ENCODE results near the gene MMRN2. TPM values are rescaled to one million over a fixed set of nuclear protein-coding genes. Genes with fewer than 3 reads are reported as not detected.
A peak's percentile ranks its signal among the peaks of the same experiment; 100 is the strongest.

MMRN2 gene
- total RNA-seq, 2 donors from 2014 or later, result 57.0 to 81.3 TPM

DNA sequence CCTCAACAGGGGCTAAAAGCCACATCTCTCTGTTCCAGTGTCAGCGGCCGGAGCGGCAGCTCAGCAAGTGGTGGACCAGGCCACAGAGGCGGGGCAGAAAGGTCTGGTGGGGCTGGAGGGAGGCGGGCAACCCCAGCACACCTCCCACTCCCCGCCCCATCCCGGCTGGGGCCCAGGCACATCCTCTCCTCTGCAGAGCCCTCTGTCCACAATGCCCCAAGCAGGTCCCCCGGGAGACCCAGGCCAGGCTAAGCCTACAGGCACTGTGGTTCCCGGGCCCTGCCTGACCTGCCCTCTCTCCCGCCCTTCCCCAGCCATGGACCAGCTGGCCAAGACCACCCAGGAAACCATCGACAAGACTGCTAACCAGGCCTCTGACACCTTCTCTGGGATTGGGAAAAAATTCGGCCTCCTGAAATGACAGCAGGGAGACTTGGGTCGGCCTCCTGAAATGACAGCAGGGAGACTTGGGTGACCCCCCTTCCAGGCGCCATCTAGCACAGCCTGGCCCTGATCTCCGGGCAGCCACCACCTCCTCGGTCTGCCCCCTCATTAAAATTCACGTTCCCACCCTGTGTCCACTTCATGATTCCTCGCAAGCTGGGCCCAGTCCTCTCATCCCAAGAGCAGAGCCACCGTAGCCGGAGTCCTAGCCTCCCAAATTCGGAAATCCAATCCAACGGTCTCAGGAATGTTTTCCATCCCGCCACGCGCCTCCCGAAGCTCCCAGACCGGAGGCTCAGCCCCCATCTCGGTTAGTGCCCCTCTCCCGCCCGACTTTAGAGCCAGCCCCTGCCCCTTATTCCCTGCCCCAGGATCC is 13.0 kb upstream of the MMRN2 start:
- H3K27me3 ChIP-seq, result no peaks in the 10 kb centered on the region
- H3K9me3 ChIP-seq, result no peaks in the 10 kb centered on the region
- peak; percentile 89 for DNase-seq (ENCODE audit: low spot score)
- H3K4me3 ChIP-seq, result peak overlapping the region; percentile 60 to 61
- no peaks in the 10 kb centered on the region for H3K36me3 ChIP-seq
- peaks cover 0 to 59% of the 10 kb centered on the region in 2 donors for H3K4me1 ChIP-seq
- peak overlapping the region; percentile 95 to 98 for H3K27ac ChIP-seq
- TF ChIP-seq, protein P1, sequence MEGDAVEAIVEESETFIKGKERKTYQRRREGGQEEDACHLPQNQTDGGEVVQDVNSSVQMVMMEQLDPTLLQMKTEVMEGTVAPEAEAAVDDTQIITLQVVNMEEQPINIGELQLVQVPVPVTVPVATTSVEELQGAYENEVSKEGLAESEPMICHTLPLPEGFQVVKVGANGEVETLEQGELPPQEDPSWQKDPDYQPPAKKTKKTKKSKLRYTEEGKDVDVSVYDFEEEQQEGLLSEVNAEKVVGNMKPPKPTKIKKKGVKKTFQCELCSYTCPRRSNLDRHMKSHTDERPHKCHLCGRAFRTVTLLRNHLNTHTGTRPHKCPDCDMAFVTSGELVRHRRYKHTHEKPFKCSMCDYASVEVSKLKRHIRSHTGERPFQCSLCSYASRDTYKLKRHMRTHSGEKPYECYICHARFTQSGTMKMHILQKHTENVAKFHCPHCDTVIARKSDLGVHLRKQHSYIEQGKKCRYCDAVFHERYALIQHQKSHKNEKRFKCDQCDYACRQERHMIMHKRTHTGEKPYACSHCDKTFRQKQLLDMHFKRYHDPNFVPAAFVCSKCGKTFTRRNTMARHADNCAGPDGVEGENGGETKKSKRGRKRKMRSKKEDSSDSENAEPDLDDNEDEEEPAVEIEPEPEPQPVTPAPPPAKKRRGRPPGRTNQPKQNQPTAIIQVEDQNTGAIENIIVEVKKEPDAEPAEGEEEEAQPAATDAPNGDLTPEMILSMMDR (IDR thresholded peaks at IDR 0.05), result no peak

GRCh38 chr10:86969421-86970041 is 12.1 kb upstream of the MMRN2 start:
- TF ChIP-seq, protein P1 (IDR thresholded peaks at IDR 0.05), result no peak
- Histone ChIP-seq H3K27ac (peak overlapping the region; percentile 95 to 98), H3K9me3 (no peaks in the 10 kb centered on the region), H3K4me1 (peaks cover 0 to 60% of the 10 kb centered on the region in 2 donors), H3K36me3 (no peaks in the 10 kb centered on the region), H3K27me3 (no peaks in the 10 kb centered on the region), H3K4me3 (peak overlapping the region; percentile 60 to 61)
- DNase-seq (ENCODE audit: low spot score), result no peak

DNA sequence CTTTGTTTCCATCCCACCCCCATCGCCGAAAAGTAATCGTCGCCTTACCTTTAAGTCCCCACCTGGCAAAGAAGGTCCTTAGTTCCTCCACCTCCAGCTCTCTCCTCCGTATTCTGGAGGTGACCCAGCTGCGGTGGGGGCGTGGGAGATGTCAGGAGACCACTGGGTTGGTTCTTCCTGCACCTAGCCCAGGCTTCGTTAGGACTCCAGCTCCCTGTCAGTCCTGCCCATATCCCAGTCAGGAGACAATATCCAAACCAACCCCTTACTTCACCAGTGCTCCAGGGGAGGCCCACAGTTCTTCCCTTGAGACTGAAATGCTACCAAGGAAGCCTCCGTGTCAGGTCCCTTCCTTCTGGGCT is 11.6 kb upstream of the MMRN2 start:
- H3K4me3 ChIP-seq, result peak overlapping the region; percentile 60 to 61
- no peaks in the 10 kb centered on the region for H3K9me3 ChIP-seq
- peaks cover 0 to 65% of the 10 kb centered on the region in 2 donors for H3K4me1 ChIP-seq
- no peaks in the 10 kb centered on the region for H3K27me3 ChIP-seq
- no peaks in the 10 kb centered on the region for H3K36me3 ChIP-seq
- TF ChIP-seq, protein P1 (IDR thresholded peaks at IDR 0.05), result no peak
- H3K27ac ChIP-seq, result peak overlapping the region; percentile 95 to 98
- peak; percentile 59 for DNase-seq (ENCODE audit: low spot score)

DNA sequence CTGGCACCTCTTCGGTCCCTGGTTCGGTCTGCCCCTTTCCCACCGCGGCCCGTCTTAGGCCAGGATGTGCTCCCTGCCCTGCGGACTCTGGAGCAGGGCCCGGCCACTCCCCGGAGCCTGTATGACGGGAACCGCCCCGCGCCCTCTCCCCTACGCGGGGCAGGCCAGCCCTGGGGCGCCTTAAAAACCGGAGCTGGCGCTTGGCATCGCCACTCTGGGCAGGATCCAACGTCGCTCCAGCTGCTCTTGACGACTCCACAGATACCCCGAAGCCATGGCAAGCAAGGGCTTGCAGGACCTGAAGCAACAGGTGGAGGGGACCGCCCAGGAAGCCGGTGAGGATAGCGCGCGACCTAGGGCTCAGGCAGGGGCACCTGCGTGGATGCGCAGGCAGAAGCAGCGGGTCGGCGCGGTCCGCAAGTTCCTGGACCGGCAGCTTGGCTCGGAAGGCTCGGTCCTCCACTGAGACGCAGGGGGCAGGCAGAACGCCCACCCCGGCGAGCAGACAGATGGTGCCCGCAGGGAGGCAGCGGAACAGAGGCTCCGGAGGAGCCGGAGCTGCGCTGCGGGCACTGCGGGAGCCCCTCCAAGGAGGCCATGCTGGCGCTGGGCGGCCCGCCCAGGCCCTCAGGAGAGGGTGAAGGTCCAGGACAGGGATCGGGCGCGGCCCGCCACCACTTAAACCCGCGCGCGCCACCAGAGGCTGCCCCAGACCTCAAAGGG is 11.0 kb upstream of the MMRN2 start, which contains the start of gene ADIRF:
TSS of gene ADIRF (plus strand) at position 212 of the 723 bp plus-strand sequence. CDS start at position 275, 63 bp downstream.
- Histone ChIP-seq H3K27ac (peak within 1 kb of the TSS; percentile 95 to 98), H3K9me3 (no peaks in the 10 kb centered on the region), H3K27me3 (no peaks in the 10 kb centered on the region), H3K4me1 (peaks cover 0 to 67% of the 10 kb centered on the region in 2 donors), H3K4me3 (peak within 1 kb of the TSS; percentile 60 to 61), H3K36me3 (no peaks in the 10 kb centered on the region)
- DNase-seq (ENCODE audit: low spot score), result peak; percentile 71
- TF ChIP-seq, protein P1 (IDR thresholded peaks at IDR 0.05), result no peak

GRCh38 chr10:86967481-86967941 is 10.1 kb upstream of the MMRN2 start:
- no peaks in the 10 kb centered on the region for H3K27me3 ChIP-seq
- peak; percentile 57 for DNase-seq (ENCODE audit: low spot score)
- H3K36me3 ChIP-seq, result no peaks in the 10 kb centered on the region
- peak overlapping the region in 1 of 2 donors; percentile 61 for H3K4me3 ChIP-seq
- TF ChIP-seq, protein P1 (IDR thresholded peaks at IDR 0.05), result no peak
- H3K9me3 ChIP-seq, result no peaks in the 10 kb centered on the region
- H3K27ac ChIP-seq, result peak overlapping the region; percentile 95 to 98
- H3K4me1 ChIP-seq, result peaks cover 0 to 67% of the 10 kb centered on the region in 2 donors

All from right atrium auricular region (tissue), 2 donors.